CD4-positive, alpha-beta T cell treated with Interleukin-6 for 4 hours (primary cell): ENCODE measurements around the gene ISLR2.
"Not testable (repeated sequence)": the region's sequence is repeated elsewhere in the genome, so short reads cannot be mapped to it uniquely, and the experiment has no call there.

ENCODE experiments used
- DNase-seq: peaks from one replicate; pipeline ENCODE4 v3.0.0-alpha.2; 2020; ENCODE audit warnings: mixed read lengths

The ISLR2 gene

GRCh38 chr15:74157868-74158827 lies 27.8 kb downstream of the ISLR2 start:
- no peak for DNase-seq

GRCh38 chr15:74158855-74159650 lies 28.7 kb downstream of the ISLR2 start:
- DNase-seq, result no peak

DNA sequence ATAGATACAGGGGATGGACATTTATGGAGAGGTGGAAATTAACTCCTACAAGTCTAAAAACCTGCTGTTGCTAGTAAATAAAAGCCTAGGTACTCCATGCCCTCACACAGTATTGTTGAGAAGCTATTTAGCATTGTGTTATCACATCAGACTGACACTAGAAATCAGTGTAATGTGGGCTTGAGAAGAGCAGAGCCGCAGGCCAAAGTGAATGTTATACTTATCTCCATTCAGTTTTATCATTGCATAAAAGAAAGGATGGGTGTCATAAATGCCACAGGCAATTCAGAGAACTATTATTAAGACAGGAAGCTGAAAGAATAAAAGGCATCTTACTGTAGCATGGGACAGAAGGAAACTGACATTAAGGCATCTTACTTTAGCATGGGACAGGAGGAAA lies 29.4 kb downstream of the ISLR2 start:
- DNase-seq, result no peak

GRCh38 chr15:74160390-74160789 lies 30.0 kb downstream of the ISLR2 start:
- DNase-seq, result not testable (repeated sequence)

- DNase-seq, result not testable (repeated sequence)
Measured at GRCh38 chr15:74162195-74162536, 31.8 kb downstream of the ISLR2 start.

GRCh38 chr15:74165461-74165860 lies 35.1 kb downstream of the ISLR2 start:
- no peak for DNase-seq

- DNase-seq, result no peak
Measured at GRCh38 chr15:74167891-74168331, 37.5 kb downstream of the ISLR2 start.

DNA sequence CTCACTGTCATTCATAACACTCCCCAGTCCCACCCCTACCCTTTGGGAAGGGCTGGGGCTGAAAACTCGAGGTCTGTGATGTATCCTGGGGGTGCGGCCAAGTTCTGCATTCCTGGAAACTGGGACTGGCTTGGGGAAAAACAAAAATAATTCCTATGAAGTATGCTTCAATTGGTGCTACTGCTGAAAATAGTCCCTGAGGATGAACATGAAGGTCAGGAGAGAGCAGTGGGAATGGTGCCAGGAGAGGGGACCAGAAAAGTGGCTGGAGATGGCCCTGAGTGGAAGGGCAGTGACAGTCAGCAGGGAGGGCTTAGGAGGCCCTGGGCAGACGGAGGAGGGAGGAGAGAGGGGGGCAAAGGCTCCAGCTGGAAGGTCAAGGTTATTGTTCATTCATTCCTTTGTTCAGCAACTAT lies 38.3 kb downstream of the ISLR2 start:
- DNase-seq, result no peak

DNA sequence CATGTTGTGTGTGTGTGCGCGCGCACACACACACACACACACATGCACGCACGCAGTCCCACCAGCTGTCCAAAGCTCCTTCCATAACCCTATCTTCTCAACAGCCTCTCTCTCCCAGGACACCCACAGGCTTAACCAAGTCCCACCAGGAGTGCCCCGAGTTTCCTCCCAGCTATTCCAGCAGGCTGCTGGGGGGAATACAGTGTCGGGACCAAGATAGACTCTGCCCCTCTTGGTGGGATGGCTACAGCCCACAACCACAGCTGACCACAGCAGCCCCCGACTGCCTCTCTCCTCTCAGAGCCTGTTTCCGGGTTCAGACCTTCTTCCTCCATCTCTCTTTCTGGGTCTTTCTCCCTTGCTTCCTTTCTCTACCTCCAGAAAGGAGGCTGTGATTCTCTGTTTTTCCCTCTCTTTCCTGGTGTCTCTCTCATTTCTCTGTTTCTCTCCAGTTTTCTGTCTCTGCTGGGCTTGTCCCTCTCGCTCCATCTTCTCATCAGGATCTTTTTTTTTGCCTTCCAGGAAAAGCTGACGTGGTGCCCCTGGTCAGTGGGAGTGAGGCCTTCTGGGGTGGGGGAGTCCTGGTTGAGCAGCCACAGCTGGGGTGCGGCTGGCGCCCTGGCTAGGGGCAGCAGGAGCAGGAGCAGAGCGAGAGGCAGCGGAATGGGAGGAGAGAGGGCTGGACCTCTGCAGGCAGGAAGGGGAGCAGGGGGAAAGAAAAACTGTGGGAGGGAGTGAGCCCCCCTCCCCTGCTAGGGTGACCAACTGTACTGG lies 39.9 kb downstream of the ISLR2 start:
- DNase-seq, result no peak

DNA sequence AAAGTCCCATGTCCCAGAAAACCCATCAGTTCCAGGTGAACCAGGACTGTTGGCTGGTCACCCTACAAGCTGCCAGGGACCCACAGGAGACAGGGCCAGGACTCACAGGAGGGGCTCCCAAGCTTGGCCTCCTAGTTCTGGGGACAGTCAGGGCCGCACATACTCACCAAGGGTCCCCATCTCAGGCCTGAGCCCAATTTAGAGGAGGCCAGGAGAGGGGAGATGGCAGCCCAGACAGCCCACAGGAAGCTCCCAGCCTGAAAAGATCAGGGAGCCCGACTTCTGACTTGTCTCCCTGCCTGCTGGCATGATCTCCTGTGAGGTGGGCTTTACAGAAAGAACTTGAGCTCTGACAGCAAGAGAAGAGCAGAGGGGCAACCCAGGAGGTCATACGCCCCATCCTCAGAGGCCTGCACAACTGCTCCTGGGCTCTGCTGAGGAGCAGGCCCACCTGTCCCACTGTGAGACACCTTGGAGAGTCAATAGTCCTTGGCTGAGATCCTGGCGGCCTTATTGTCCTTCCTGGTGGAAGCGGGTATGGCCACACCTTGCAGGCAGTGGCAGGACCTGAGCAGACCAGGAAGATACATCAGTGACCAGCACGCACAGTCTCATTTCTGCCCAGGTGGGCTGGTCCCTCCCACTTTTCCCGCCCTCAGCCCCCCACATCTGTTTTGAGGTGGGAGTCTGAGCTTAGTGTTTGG lies 40.6 kb downstream of the ISLR2 start:
- DNase-seq, result no peak

DNA sequence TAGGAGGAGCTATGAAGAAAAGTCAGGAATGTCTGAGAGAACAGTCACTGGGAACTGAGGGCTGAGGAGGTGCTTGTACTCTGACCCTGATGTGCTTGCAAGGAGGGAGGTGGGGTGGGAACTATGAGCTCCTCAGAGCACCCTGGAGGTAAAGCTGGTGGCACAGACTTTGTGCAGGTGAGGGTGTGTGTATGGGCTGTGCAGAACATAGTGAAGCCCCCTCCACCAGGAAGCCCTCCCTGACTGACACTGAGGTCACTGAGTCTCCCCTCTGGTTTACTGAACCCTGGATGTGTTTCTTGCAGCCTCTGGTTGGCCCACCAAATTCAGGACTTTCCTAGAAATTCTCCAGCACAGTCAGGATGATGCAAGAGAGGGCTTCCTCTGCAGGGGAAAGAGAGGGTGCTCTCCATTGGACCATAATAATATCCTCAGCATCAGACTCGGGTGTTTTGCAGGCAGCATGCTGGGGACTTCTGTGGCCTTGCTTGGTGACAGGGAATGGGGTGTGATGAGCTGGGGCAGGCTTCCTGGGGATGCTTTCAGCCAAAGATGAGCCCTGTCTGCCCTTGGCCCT lies 41.7 kb downstream of the ISLR2 start:
- no peak for DNase-seq

GRCh38 chr15:74172701-74173379 lies 42.5 kb downstream of the ISLR2 start:
- DNase-seq, result no peak

GRCh38 chr15:74173380-74174218 lies 43.2 kb downstream of the ISLR2 start, which contains the start of gene ISLR:
Gene ISLR (plus strand): TSS chr15:74173710. CDS start chr15:74174859, 1,149 bp downstream.
- no peak for DNase-seq

DNA sequence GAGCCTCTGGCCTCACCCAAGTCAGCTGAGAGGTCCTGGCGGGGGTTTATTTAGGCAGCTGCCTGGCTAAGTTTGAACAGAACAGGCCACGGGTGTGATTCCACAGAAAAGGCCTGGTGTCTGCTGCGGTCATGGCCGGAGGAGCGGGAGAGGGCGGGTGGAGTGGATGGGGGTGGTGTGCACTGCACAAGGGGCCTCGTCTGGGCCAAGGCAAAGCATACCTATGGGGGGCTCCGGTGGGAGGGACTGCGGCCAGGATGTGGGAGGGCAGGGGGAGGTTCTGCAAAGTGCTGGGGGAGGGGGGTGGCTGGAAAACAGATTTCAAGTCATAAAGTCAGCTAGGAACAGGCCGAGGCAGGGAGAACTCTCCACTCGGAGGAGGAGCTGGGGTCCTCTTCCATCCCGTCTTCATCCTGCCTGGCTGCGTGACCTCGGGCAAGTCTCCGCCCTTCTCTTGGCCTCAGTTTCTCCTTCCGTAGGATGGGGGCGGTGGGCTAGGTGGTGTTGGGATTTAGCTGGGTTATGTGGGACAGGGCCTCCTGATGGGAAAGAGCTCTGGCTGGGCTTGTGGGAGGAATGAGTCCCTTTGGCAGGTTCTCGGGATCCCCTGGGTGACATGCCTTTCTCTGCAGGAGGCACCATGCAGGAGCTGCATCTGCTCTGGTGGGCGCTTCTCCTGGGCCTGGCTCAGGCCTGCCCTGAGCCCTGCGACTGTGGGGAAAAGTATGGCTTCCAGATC lies 44.0 kb downstream of the ISLR2 start:
- no peak for DNase-seq

- DNase-seq, result no peak
Measured at GRCh38 chr15:74174958-74175253, 44.5 kb downstream of the ISLR2 start.

DNA sequence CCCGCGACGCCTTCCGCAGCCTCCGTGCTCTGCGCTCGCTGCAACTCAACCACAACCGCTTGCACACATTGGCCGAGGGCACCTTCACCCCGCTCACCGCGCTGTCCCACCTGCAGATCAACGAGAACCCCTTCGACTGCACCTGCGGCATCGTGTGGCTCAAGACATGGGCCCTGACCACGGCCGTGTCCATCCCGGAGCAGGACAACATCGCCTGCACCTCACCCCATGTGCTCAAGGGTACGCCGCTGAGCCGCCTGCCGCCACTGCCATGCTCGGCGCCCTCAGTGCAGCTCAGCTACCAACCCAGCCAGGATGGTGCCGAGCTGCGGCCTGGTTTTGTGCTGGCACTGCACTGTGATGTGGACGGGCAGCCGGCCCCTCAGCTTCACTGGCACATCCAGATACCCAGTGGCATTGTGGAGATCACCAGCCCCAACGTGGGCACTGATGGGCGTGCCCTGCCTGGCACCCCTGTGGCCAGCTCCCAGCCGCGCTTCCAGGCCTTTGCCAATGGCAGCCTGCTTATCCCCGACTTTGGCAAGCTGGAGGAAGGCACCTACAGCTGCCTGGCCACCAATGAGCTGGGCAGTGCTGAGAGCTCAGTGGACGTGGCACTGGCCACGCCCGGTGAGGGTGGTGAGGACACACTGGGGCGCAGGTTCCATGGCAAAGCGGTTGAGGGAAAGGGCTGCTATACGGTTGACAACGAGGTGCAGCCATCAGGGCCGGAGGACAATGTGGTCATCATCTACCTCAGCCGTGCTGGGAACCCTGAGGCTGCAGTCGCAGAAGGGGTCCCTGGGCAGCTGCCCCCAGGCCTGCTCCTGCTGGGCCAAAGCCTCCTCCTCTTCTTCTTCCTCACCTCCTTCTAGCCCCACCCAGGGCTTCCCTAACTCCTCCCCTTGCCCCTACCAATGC lies 45.1 kb downstream of the ISLR2 start:
- no peak for DNase-seq

GRCh38 chr15:74176262-74177214 lies 46.2 kb downstream of the ISLR2 start:
- DNase-seq, result no peak
